Panc1 (cell line): ENCODE measurements around the gene MACROD2. TPM values are rescaled to one million over a fixed set of nuclear protein-coding genes. Genes with fewer than 3 reads are reported as not detected.

ENCODE experiments used
- ATAC-seq: fragments of 200-7000 bp; cut with Tn5 transposase; 2 replicates; pipeline ENCODE4 v1.9.1; 2020; ENCODE audit warnings: mild to moderate bottlenecking, moderate library complexity
- BruUV-seq: library from RNA; stranded (reverse); fragments of 400-500 nt; replicated peaks from 2 replicates; lab custom pipeline; 2021; lab: Mats Ljungman, UMichigan
- CTCF ChIA-PET: fragments of 300-600 bp; sonication (Branson Sonifier 250); formaldehyde crosslinking; loops from one replicate; lab custom pipeline; 2022; ENCODE audit warnings: antibody characterized with exemption; lab: Charles Lee
- POLR2A ChIA-PET: fragments of 300-600 bp; sonication (Branson Sonifier 250); formaldehyde crosslinking; loops from one replicate; lab custom pipeline; 2022; ENCODE audit warnings: antibody characterized with exemption; lab: Charles Lee
- DNase-seq: peaks from one replicate; pipeline ENCODE4 v3.0.0-alpha.2; 2010; ENCODE audit warnings: low read depth, low spot score
- H3K27ac ChIP-seq: 2 replicates; pipeline ENCODE4 v1.5.1; 2011; ENCODE audit warnings: mild to moderate bottlenecking, low read length, inconsistent platforms
- H3K27me3 ChIP-seq: fragments of 200-500 bp; sonication (Bioruptor generic); 2 replicates; pipeline ENCODE4 v1.6.0; 2014; ENCODE audit warnings: low read length, inconsistent platforms; ENCODE audit not compliant: control insufficient read depth, insufficient read depth
- H3K36me3 ChIP-seq: fragments of 200-500 bp; sonication (Bioruptor generic); 2 replicates; pipeline ENCODE4 v1.5.1; 2014; ENCODE audit warnings: inconsistent platforms, mild to moderate bottlenecking, low read length, moderate library complexity; ENCODE audit not compliant: control insufficient read depth, insufficient read depth
- H3K4me1 ChIP-seq: 2 replicates; pipeline ENCODE4 v1.5.1; 2011; ENCODE audit warnings: inconsistent platforms, mild to moderate bottlenecking, low read length, moderate library complexity; ENCODE audit not compliant: control insufficient read depth, insufficient read depth
- H3K4me3 ChIP-seq, 2 experiments: 2 replicates each; pipeline ENCODE4 v1.5.1; 2011 to 2012; ENCODE audit warnings: low read depth in 2 of 2, low read length in 2 of 2, mild to moderate bottlenecking in 2 of 2, inconsistent platforms in 1 of 2, moderate library complexity in 1 of 2
- H3K9me3 ChIP-seq: fragments of 200-500 bp; sonication (Bioruptor generic); 2 replicates; pipeline ENCODE4 v1.5.1; 2014; ENCODE audit warnings: low read depth, mild to moderate bottlenecking, inconsistent platforms, low read length, moderate library complexity; ENCODE audit not compliant: control insufficient read depth, insufficient read depth
- POLR2AphosphoS5 ChIP-seq: IDR thresholded peaks from 2 replicates; pipeline ENCODE4 v1.6.1; 2012; ENCODE audit warnings: mild to moderate bottlenecking, low read depth, low read length, moderate library complexity
- SIN3A ChIP-seq: IDR thresholded peaks from 2 replicates; pipeline ENCODE4 v1.6.1; 2012; ENCODE audit warnings: low read depth, mild to moderate bottlenecking, low read length, moderate library complexity, borderline replicate concordance; ENCODE audit not compliant: insufficient read depth
- TCF7L2 ChIP-seq: IDR thresholded peaks from 2 replicates; pipeline ENCODE4 v1.6.1; 2011; ENCODE audit warnings: mild to moderate bottlenecking, low read depth, low read length, inconsistent platforms
- in situ Hi-C: cut with HindIII; loops from 2 replicates; pipeline ENCODE4 v1.10.0; 2016; ENCODE audit warnings: low sequenced_read_pairs, low pct_unique_long_range_greater_than_20kb
- intact Hi-C: fragments of 100-400 bp; cut with micrococcal nuclease; formaldehyde crosslinking; loops from one replicate; pipeline ENCODE4 v1.10.0; 2022; ENCODE audit not compliant: unreplicated experiment
- total RNA-seq: library from RNA; stranded (reverse); gene quantifications from one replicate; pipeline ENCODE4 v1.2.1, GENCODE V29; 2021; ENCODE audit not compliant: unreplicated experiment
- TF ChIP-seq, protein P1 (sequence below): fragments of 450-650 bp; IDR thresholded peaks from 2 replicates; pipeline ENCODE4 v1.5.1; 2017; ENCODE audit warnings: mild to moderate bottlenecking
- TF ChIP-seq, protein P2 (sequence below), 2 experiments: IDR thresholded peaks; 2 replicates each; pipeline ENCODE4 v1.6.1; 2011 to 2012; ENCODE audit warnings: low read depth in 2 of 2, control low read depth in 1 of 2, low read length in 1 of 2, mild to moderate bottlenecking in 1 of 2, moderate library complexity in 1 of 2; ENCODE audit not compliant: insufficient read depth in 1 of 2

Gene MACROD2
- total RNA-seq, 1 experiment from 2014 or later: 1.2 TPM

DNA sequence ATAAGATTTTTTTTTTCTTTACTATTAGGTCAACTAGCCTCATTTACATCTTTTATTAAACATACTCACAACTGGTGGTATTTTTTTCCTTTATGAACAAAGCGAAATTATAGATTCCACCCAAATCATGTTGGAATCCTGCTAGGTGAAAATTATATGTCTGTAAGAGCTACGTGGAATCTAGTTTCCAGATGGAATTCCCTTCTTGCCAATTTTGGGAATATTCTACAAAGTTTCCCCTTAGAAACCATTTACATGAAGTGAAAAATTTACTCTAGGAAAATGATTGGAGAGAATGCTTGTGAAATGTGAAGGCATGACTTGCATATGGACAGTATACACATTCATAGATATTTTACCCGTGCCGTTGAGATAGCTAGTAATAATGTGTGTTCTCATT, 1466.6 kb downstream of the MACROD2 start:
- H3K27me3 ChIP-seq: no peaks in the 10 kb centered on the region
- no peaks in the 10 kb centered on the region for H3K36me3 ChIP-seq
- H3K9me3 ChIP-seq: no peaks in the 10 kb centered on the region; the same call in 1 of the 2 replicates
- in situ Hi-C loops: no loop called here
- POLR2A ChIA-PET: no interaction called here
- intact Hi-C loops: no loop called here
- H3K27ac ChIP-seq: no peak overlapping the region
- no peak overlapping the region for H3K4me3 ChIP-seq
- H3K4me1 ChIP-seq: no peaks in the 10 kb centered on the region
- TF ChIP-seq TCF7L2: no peak
- no peak for ATAC-seq
- CTCF ChIA-PET: no interaction called here
- BruUV-seq: no TSS peak
- no peak for DNase-seq

DNA sequence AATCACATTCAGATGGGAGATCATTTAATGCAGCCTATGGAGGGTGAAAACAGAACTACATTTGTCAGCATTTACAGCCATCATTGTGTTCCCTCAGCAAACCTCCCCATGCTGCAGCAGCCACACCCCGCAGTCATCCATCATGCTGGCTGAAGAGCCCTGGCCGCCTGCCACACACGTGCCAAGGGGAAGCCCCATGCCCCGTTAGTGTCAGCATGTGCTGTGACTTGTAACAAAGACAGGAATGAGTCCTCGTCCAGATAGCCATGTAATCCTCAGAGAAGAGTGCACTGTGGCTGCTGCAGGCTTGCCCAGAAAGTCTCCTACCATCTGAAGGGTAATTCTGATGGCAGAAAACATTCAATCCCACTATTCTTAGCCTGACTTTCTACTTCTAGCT, 1480.2 kb downstream of the MACROD2 start:
- H3K36me3 ChIP-seq: no peaks in the 10 kb centered on the region
- POLR2A ChIA-PET: no interaction called here
- no peaks in the 10 kb centered on the region for H3K4me1 ChIP-seq
- H3K9me3 ChIP-seq: no peaks in the 10 kb centered on the region
- ATAC-seq (no peak), DNase-seq (no peak)
- in situ Hi-C loops (no loop called here), intact Hi-C loops (no loop called here)
- CTCF ChIA-PET: no interaction called here
- H3K27me3 ChIP-seq: no peaks in the 10 kb centered on the region
- TF ChIP-seq SIN3A: no peak
- TF ChIP-seq, protein P1, sequence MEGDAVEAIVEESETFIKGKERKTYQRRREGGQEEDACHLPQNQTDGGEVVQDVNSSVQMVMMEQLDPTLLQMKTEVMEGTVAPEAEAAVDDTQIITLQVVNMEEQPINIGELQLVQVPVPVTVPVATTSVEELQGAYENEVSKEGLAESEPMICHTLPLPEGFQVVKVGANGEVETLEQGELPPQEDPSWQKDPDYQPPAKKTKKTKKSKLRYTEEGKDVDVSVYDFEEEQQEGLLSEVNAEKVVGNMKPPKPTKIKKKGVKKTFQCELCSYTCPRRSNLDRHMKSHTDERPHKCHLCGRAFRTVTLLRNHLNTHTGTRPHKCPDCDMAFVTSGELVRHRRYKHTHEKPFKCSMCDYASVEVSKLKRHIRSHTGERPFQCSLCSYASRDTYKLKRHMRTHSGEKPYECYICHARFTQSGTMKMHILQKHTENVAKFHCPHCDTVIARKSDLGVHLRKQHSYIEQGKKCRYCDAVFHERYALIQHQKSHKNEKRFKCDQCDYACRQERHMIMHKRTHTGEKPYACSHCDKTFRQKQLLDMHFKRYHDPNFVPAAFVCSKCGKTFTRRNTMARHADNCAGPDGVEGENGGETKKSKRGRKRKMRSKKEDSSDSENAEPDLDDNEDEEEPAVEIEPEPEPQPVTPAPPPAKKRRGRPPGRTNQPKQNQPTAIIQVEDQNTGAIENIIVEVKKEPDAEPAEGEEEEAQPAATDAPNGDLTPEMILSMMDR: no peak
- TF ChIP-seq TCF7L2: no peak
- no peak for TF ChIP-seq POLR2AphosphoS5
- TF ChIP-seq, protein P2, sequence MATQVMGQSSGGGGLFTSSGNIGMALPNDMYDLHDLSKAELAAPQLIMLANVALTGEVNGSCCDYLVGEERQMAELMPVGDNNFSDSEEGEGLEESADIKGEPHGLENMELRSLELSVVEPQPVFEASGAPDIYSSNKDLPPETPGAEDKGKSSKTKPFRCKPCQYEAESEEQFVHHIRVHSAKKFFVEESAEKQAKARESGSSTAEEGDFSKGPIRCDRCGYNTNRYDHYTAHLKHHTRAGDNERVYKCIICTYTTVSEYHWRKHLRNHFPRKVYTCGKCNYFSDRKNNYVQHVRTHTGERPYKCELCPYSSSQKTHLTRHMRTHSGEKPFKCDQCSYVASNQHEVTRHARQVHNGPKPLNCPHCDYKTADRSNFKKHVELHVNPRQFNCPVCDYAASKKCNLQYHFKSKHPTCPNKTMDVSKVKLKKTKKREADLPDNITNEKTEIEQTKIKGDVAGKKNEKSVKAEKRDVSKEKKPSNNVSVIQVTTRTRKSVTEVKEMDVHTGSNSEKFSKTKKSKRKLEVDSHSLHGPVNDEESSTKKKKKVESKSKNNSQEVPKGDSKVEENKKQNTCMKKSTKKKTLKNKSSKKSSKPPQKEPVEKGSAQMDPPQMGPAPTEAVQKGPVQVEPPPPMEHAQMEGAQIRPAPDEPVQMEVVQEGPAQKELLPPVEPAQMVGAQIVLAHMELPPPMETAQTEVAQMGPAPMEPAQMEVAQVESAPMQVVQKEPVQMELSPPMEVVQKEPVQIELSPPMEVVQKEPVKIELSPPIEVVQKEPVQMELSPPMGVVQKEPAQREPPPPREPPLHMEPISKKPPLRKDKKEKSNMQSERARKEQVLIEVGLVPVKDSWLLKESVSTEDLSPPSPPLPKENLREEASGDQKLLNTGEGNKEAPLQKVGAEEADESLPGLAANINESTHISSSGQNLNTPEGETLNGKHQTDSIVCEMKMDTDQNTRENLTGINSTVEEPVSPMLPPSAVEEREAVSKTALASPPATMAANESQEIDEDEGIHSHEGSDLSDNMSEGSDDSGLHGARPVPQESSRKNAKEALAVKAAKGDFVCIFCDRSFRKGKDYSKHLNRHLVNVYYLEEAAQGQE (IDR thresholded peaks at IDR 0.05; ENCODE audit: insufficient read depth in 1 of 2, low read depth in 2 of 2, low read length in 1 of 2): no peak
- BruUV-seq: no TSS peak
- H3K27ac ChIP-seq: no peak overlapping the region
- no peak overlapping the region for H3K4me3 ChIP-seq

DNA sequence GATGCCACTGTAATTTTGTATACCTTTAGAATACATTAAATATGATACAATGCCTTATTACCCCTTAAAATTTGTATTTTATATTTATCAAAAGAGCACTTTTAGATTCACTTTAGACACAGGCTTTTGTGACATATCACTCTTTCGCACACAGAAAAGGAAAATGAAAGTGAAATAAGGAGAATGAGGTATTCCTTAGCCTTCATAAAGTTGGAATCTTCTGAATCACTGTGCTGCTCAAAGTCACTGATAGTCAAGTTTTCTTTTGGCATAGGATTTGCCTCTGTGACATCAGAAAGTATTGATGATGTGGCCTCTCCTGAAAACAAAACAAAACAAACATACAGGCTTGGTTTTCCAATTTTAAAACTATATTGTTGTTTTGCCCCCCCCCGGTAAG, 1480.9 kb downstream of the MACROD2 start:
- no peak overlapping the region for H3K27ac ChIP-seq
- in situ Hi-C loops: no loop called here
- no peaks in the 10 kb centered on the region for H3K27me3 ChIP-seq
- ATAC-seq (no peak), DNase-seq (no peak)
- H3K36me3 ChIP-seq: no peaks in the 10 kb centered on the region
- TF ChIP-seq TCF7L2 (no peak), SIN3A (no peak), POLR2AphosphoS5 (no peak)
- TF ChIP-seq, protein P2 (IDR thresholded peaks at IDR 0.05; ENCODE audit: insufficient read depth in 1 of 2, low read depth in 2 of 2, low read length in 1 of 2): no peak
- TF ChIP-seq, protein P1: no peak
- no peak overlapping the region for H3K4me3 ChIP-seq
- H3K9me3 ChIP-seq: no peaks in the 10 kb centered on the region
- POLR2A ChIA-PET: no interaction called here
- CTCF ChIA-PET: no interaction called here
- no TSS peak for BruUV-seq
- H3K4me1 ChIP-seq: no peaks in the 10 kb centered on the region
- intact Hi-C loops: no loop called here
